ENCODE results near the gene ATG4B.

ATG4B gene

DNA sequence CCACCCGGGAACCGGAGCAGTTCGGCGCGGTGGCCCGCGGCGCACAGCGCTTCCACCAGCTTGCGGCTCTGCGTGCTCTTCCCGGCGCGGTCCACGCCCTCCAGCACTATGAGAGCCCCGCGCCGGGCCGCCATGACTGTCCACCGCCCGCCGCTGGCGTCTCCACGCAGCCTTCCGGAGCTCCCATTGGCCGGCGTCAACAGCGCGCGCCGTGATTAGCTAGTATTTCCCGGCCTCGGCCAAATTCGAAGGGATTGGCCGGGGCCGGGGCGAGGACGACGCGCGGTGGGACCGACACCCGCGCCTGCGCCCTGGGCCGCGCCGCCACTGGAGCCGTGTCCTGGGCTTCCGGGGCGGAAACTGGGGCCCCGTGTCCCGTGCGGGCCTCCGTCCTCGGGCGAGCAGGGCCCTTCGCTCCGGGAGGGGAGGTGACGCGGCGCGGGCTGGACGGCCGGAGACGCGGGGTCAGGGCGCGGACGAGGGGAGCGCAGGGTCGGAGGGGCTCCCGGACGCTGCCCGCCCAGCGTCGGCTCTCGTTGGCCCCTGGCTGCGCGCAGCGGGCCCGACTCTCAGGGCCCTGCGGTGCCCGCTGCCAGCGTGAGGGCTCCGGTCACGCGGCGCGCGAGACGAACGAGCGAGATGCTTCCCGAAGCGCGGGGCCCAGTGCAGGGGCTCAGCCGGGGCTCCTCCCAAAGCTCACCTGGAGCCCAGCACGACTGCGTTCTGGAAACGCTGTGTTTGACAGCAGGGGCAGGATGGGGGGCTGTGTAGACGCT is 49.3 kb downstream of the ATG4B start, which contains the start of gene DTYMK:
DTYMK (minus strand) TSS at position 166 of the 776 bp plus-strand sequence; CDS start at position 134, 32 bp downstream.
- H3F3A ChIP-seq (ENCODE audit: insufficient read depth, low read length) = no peaks in the 10 kb centered on the region
- H2AFZ ChIP-seq (ENCODE audit: low read length) = no peak within 1 kb of the TSS
- H3K4me1 ChIP-seq (ENCODE audit: insufficient read depth, low read length, severe bottlenecking) = peaks cover 25% of the 10 kb centered on the region
- peak within 1 kb of the TSS; percentile 95 for H3K4me3 ChIP-seq (ENCODE audit: low read depth, low read length, poor library complexity, severe bottlenecking)
- H3K9me2 ChIP-seq (ENCODE audit: low read depth, low read length) = no peaks in the 10 kb centered on the region
- peaks cover 28% of the 10 kb centered on the region for H3K79me2 ChIP-seq (ENCODE audit: insufficient read depth, low read length)
- peak within 1 kb of the TSS; percentile 97 for H3K9ac ChIP-seq (ENCODE audit: low read length)
- H4K20me1 ChIP-seq (ENCODE audit: insufficient read depth, low read length) = no peaks in the 10 kb centered on the region
- peak within 1 kb of the TSS; percentile 54 for H3K27ac ChIP-seq (ENCODE audit: low read depth, low read length, poor library complexity, severe bottlenecking)
- no peaks in the 10 kb centered on the region for H3K9me3 ChIP-seq (ENCODE audit: low read length)
- peaks cover 59% of the 10 kb centered on the region for H3K36me3 ChIP-seq (ENCODE audit: insufficient read depth, low read length)
- peak within 1 kb of the TSS; percentile 99 for H3K4me2 ChIP-seq (ENCODE audit: low read length)
- H3K27me3 ChIP-seq (ENCODE audit: insufficient read depth, low read length) = no peaks in the 10 kb centered on the region
- TF ChIP-seq, protein P1, sequence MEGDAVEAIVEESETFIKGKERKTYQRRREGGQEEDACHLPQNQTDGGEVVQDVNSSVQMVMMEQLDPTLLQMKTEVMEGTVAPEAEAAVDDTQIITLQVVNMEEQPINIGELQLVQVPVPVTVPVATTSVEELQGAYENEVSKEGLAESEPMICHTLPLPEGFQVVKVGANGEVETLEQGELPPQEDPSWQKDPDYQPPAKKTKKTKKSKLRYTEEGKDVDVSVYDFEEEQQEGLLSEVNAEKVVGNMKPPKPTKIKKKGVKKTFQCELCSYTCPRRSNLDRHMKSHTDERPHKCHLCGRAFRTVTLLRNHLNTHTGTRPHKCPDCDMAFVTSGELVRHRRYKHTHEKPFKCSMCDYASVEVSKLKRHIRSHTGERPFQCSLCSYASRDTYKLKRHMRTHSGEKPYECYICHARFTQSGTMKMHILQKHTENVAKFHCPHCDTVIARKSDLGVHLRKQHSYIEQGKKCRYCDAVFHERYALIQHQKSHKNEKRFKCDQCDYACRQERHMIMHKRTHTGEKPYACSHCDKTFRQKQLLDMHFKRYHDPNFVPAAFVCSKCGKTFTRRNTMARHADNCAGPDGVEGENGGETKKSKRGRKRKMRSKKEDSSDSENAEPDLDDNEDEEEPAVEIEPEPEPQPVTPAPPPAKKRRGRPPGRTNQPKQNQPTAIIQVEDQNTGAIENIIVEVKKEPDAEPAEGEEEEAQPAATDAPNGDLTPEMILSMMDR (IDR thresholded peaks at IDR 0.05; ENCODE audit: low read length) = no peak
- TF ChIP-seq EZH2 (IDR thresholded peaks at IDR 0.05; ENCODE audit: borderline replicate concordance, low read length) = no peak

DNA sequence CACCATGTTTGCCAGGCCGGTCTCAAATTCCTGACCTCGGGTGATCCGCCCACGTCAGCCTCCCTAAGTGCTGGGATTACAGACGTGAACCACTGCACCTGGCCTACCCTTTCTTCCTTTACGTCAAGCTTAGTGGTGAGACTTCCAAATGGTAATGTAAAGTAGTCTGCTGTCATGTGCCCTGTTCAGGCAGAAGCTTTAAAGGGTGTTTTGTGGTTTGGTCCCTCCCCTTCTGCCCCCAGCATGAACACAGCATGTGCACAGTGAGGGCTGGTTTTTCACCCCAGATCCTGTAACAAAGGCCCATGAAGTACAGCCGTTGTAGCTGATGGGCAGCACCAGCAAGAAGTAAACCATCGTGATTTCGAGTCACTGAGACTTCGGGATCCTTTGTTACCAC is 51.8 kb downstream of the ATG4B start:
- Histone ChIP-seq H3K9ac (ENCODE audit: low read length) (no peak overlapping the region), H3K79me2 (ENCODE audit: insufficient read depth, low read length) (peaks cover 26% of the 10 kb centered on the region), H2AFZ (ENCODE audit: low read length) (no peak overlapping the region), H3K4me2 (ENCODE audit: low read length) (no peak overlapping the region; the same call in 1 of the 2 replicates), H3K9me3 (ENCODE audit: low read length) (no peaks in the 10 kb centered on the region), H3K9me2 (ENCODE audit: low read depth, low read length) (no peaks in the 10 kb centered on the region), H3K36me3 (ENCODE audit: insufficient read depth, low read length) (peaks cover 54% of the 10 kb centered on the region), H4K20me1 (ENCODE audit: insufficient read depth, low read length) (no peaks in the 10 kb centered on the region), H3K4me3 (ENCODE audit: low read depth, low read length, poor library complexity, severe bottlenecking) (no peak overlapping the region), H3F3A (ENCODE audit: insufficient read depth, low read length) (no peaks in the 10 kb centered on the region), H3K27ac (ENCODE audit: low read depth, low read length, poor library complexity, severe bottlenecking) (no peak overlapping the region), H3K27me3 (ENCODE audit: insufficient read depth, low read length) (no peaks in the 10 kb centered on the region), H3K4me1 (ENCODE audit: insufficient read depth, low read length, severe bottlenecking) (peaks cover 25% of the 10 kb centered on the region)
- no peak for TF ChIP-seq EZH2 (IDR thresholded peaks at IDR 0.05; ENCODE audit: borderline replicate concordance, low read length)
- TF ChIP-seq, protein P1 (IDR thresholded peaks at IDR 0.05; ENCODE audit: low read length) = no peak

DNA sequence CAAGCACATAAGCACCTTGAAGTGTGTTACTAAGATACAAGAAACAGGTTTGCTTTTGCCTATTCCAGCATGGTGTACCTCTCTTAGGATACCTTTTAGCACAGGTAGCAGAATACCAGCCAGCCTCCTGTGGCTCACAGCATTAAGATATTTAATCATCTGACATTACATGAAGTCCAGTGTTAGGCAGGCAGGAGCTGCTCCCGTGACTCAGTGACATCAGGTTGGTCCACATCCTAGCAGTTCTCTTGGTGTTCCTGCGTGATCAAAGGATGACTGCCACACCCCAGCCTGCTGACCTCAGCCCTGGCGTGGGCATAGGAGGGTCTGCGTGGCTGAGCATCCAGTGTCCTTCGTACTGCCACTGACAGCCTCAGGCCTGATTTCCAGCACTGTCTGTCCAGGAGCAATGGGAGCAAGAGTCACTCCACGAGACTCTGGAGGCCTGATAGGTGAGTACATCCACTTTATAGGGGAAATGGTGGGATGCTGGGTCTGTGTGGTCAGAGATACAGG is 52.8 kb downstream of the ATG4B start:
- no peaks in the 10 kb centered on the region for H3K27me3 ChIP-seq (ENCODE audit: insufficient read depth, low read length)
- H3K4me2 ChIP-seq (ENCODE audit: low read length) = no peak overlapping the region
- peaks cover 56% of the 10 kb centered on the region for H3K36me3 ChIP-seq (ENCODE audit: insufficient read depth, low read length)
- peaks cover 22% of the 10 kb centered on the region for H3K79me2 ChIP-seq (ENCODE audit: insufficient read depth, low read length)
- H3K9ac ChIP-seq (ENCODE audit: low read length) = no peak overlapping the region
- no peaks in the 10 kb centered on the region for H4K20me1 ChIP-seq (ENCODE audit: insufficient read depth, low read length)
- TF ChIP-seq, protein P1 (IDR thresholded peaks at IDR 0.05; ENCODE audit: low read length) = no peak
- TF ChIP-seq EZH2 (IDR thresholded peaks at IDR 0.05; ENCODE audit: borderline replicate concordance, low read length) = no peak
- no peak overlapping the region for H3K27ac ChIP-seq (ENCODE audit: low read depth, low read length, poor library complexity, severe bottlenecking)
- H3F3A ChIP-seq (ENCODE audit: insufficient read depth, low read length) = no peaks in the 10 kb centered on the region
- H3K4me3 ChIP-seq (ENCODE audit: low read depth, low read length, poor library complexity, severe bottlenecking) = no peak overlapping the region
- no peaks in the 10 kb centered on the region for H3K9me3 ChIP-seq (ENCODE audit: low read length)
- no peak overlapping the region for H2AFZ ChIP-seq (ENCODE audit: low read length)
- H3K4me1 ChIP-seq (ENCODE audit: insufficient read depth, low read length, severe bottlenecking) = peaks cover 25% of the 10 kb centered on the region
- H3K9me2 ChIP-seq (ENCODE audit: low read depth, low read length) = no peaks in the 10 kb centered on the region
